ENCODE data around the gene ZNF330. TPM values are rescaled to one million over a fixed set of nuclear protein-coding genes. Genes with fewer than 3 reads are reported as not detected.

ZNF330 gene
- total RNA-seq = 34.5 and 48.5 TPM in 2 replicates

DNA sequence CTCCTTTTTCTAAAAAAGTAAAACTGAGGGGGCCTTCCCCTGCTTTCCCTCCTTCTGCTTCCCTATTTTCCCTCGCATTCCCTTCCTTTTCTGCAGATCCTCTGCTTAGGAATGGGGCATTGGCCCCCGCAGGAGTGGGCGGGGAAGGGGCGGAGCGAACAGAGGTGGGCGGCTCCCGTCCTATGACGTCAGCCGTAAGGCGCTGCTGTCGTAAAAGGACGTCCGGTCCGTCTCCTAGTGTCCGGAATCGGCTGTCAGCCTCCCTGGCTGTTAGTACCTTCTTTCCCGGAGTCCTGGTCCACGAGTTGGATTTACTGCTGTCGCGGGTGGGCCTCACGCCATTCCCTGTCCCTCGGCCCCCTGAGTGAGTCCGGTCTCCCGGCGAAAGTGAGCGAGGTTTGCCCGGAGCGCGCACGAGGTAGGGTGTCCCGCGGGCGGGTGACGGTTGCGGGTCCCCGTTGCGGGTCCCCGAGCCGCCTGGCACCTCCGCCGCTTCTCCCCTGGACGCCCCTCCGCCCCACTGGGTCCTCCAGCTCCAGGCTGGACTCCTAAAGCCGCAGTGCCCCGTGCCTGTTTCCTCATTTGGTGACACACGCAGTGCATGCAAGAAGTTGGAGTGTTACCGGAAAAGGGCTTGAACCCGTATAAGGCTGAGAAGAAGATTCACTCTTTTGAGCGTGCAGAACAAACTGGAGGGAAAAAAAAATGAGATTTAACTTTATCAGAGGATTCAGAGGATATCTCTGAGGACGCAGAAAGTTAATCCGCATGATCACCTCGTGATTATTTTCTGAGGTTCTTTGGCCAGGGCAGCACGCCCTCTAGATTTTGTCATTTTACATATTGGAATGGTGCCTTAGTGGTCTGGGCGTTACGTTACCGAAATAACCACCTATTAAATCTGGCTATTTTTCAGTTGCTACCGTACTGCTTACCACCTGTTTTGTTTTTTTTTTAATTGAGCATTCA is at the start of gene ZNF330:
ZNF330 (plus strand) TSS at position 205 of the 969 bp plus-strand sequence. CDS start 1,477 bp downstream, outside the sequence.

Other genes starting within 250 kb of the ZNF330 start
- gene RNF150, start 87.4 kb upstream of the ZNF330 start, total RNA-seq = 0.38 and 1.7 TPM in 2 replicates